GM12864 (cell line): ENCODE data around the gene IL1R2.

Source experiments
- DNase-seq: peaks from one replicate; pipeline ENCODE4 v3.0.0-alpha.2; 2011; ENCODE audit warnings: low read depth
- H3K4me3 ChIP-seq: 2 replicates; pipeline ENCODE4 v1.5.1; 2011; ENCODE audit warnings: mild to moderate bottlenecking, low read depth, low read length, control low read depth
- CTCF ChIP-seq: IDR thresholded peaks from 2 replicates; pipeline ENCODE4 v1.5.1; 2011; ENCODE audit warnings: low read depth, mild to moderate bottlenecking, moderate library complexity, low read length, control low read depth, inconsistent platforms; ENCODE audit errors: missing control alignments

The IL1R2 gene

GRCh38 chr2:102027036-102027980 is 35.5 kb downstream of the IL1R2 start:
- no peak overlapping the region for H3K4me3 ChIP-seq
- DNase-seq = no peak

GRCh38 chr2:102028470-102028869 is 36.7 kb downstream of the IL1R2 start:
- TF ChIP-seq CTCF = no peak
- no peak for DNase-seq
- no peak overlapping the region for H3K4me3 ChIP-seq

More at GRCh38 chr2:102027036-102027980, 35.5 kb downstream of the IL1R2 start:
- TF ChIP-seq CTCF = no peak

GRCh38 chr2:102029405-102029804 is 37.6 kb downstream of the IL1R2 start:
- no peak for DNase-seq
- TF ChIP-seq CTCF = no peak
- no peak overlapping the region for H3K4me3 ChIP-seq

- TF ChIP-seq CTCF = no peak
- no peak for DNase-seq
- no peak overlapping the region for H3K4me3 ChIP-seq
Measured at GRCh38 chr2:102029952-102030351, 38.2 kb downstream of the IL1R2 start.

GRCh38 chr2:102030502-102030854 is 38.7 kb downstream of the IL1R2 start:
- H3K4me3 ChIP-seq = no peak overlapping the region
- DNase-seq = no peak
- no peak for TF ChIP-seq CTCF

GRCh38 chr2:102030855-102031527 is 39.2 kb downstream of the IL1R2 start:
- TF ChIP-seq CTCF = no peak
- H3K4me3 ChIP-seq = no peak overlapping the region
- DNase-seq = no peak
